C4-2B (cell line): ENCODE results near the gene STIP1.

Experiments
- CTCF ChIP-seq: fragments of 450-650 bp; conservative IDR thresholded peaks from 2 replicates; pipeline ENCODE4 v1.5.1; 2017; ENCODE audit warnings: mild to moderate bottlenecking
- ZFX ChIP-seq: fragments of 450-650 bp; IDR thresholded peaks from 2 replicates; pipeline ENCODE4 v1.6.1; 2017

DNA sequence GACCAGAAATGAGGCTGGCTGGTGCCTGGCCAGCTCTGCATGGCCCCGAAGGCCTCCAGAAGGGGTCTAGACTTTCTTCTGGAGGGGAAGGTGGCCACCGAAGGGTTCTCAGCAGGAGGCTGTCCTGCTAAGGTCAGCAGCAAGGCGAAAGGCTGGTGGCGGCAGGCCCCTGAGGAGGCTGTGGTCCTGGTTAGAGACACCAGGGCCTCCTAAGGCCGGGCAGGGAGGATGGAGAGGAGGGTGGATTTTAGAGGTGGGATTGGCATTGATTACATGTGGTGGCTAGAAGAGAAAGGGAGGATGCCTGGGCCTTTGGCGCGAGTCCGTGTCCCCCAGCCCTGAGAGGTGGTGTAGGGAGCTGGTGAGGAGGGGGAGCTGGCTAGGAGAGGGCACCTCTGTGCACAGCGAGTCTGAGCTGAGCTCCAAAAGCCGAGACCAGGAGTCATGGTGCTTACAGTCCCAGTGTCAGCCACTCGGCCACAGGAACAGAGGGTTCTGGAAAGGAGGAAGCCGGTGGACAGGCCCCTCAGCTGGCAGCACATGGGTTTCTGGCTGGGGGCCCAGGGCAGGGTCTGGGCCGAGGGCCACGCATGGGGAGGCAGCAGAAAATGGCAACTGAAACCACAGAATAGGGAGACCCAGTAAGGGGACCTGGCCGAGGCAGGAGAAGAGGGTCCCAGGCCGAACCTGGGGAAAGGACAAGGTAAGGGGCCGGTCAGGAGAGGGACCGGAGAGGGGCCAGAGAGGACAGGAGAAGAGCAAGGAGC lies 23.0 kb downstream of the STIP1 start:
- TF ChIP-seq CTCF (no peak), ZFX (no peak)
